Thymus (tissue), 11 donors: ENCODE results near the gene VWF. TPM values are rescaled to one million over a fixed set of nuclear protein-coding genes. Genes with fewer than 3 reads are reported as not detected.

ENCODE experiments used
- DNase-seq, 9 donors: peaks; one replicate each; pipeline ENCODE4 v3.0.0-alpha.2; 2013; ENCODE audit warnings: low spot score in 9 of 9, low read depth in 6 of 9, missing footprints in 1 of 9
- H3K27ac ChIP-seq, 2 donors: one replicate each; pipeline ENCODE4 v1.5.1; 2013; ENCODE audit warnings: control low read depth in 1 of 2, low read depth in 1 of 2, low read length in 1 of 2, mild to moderate bottlenecking in 1 of 2, moderate library complexity in 1 of 2
- H3K27me3 ChIP-seq, 2 donors: one replicate each; pipeline ENCODE4 v1.5.1; 2013; ENCODE audit warnings: low read length in 1 of 2; ENCODE audit not compliant: control insufficient read depth in 2 of 2, insufficient read depth in 1 of 2
- H3K36me3 ChIP-seq, 2 donors: one replicate each; pipeline ENCODE4 v1.5.1; 2013; ENCODE audit warnings: low read length in 1 of 2, mild to moderate bottlenecking in 1 of 2, moderate library complexity in 1 of 2; ENCODE audit not compliant: control insufficient read depth in 2 of 2, insufficient read depth in 2 of 2
- H3K4me1 ChIP-seq, 2 donors: one replicate each; pipeline ENCODE4 v1.5.1; 2013; ENCODE audit warnings: low read length in 2 of 2; ENCODE audit not compliant: control insufficient read depth in 2 of 2, insufficient read depth in 2 of 2
- H3K4me3 ChIP-seq, 2 donors: one replicate each; pipeline ENCODE4 v1.5.1; 2013; ENCODE audit warnings: low read length in 2 of 2, control low read depth in 1 of 2, mild to moderate bottlenecking in 1 of 2
- H3K9me3 ChIP-seq, 2 donors: one replicate each; pipeline ENCODE4 v1.5.1; 2013; ENCODE audit warnings: low read length in 1 of 2, mild to moderate bottlenecking in 1 of 2; ENCODE audit not compliant: control insufficient read depth in 2 of 2, insufficient read depth in 1 of 2
- WGBS: extraction: QIAGEN DNeasy Blood & Tissue Kit; methylation state at CpG from one replicate; pipeline ENCODE4 v1.1.7; 2013; 5-methylcytosine and 5-hydroxymethylcytosine counted together
- polyA plus RNA-seq: library from polyadenylated mRNA; stranded (reverse); fragments of 200-250 nt; gene quantifications from one replicate; pipeline ENCODE4 v1.2.3, GENCODE V29; 2013
- total RNA-seq: library from RNA; stranded (reverse); fragments of 120-200 nt; gene quantifications from one replicate; pipeline ENCODE4 v1.2.4, GENCODE V29; 2013
- donor health status: healthy.

The VWF gene
- total and polyA plus RNA-seq, 2 donors = 6.7 to 33.8 TPM

DNA sequence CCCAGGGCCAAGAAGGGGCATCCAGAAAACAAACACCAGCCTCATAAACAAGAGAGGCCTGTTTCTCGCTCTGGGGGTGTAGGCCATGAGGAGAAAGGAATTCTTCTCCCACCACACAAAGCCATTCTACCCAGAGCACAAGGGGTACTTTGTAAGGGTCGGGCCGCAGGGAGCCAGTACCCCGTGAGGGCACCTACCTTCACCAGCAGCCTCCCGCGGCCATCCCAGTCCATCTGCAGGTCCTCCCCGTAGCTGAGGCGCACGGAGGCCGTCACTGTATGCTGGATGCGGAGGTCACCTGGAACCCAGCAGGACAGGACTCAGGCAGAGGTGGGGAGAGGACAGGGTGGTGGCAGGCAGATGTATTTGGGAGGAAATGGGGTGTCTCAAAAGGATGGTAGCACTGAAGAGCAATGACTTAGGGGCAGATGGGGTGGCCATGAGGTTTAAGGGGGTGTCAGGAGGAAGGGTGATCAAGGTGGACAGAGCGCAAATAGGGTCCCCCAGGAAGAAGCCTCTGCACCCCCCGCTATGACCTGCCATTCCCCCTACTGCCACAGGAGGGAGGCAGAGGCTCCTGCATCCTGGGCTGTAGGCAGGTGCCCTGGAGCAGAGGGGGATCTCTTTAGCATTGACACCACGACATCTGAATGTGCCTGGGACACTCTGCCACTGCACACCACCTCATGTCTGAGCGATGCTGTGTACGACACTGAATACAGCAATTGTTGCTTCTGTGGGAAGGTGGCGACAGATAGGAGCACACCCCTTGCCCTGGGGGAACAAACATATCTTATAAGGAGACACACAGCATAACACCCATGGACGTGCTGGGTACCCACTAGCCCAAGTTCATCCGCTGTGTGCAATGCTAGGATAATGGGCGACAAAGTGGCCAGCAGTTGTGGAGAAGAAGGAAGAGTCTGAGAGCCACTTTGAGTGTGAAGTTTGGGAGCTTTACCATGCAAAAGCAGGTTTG is 61.4 kb downstream of the VWF start:
- Histone ChIP-seq H3K4me1 (no peaks in the 10 kb centered on the region), H3K4me3 (no peak overlapping the region), H3K27ac (no peak overlapping the region), H3K9me3 (no peaks in the 10 kb centered on the region), H3K27me3 (peaks cover 0 to 10% of the 10 kb centered on the region in 2 donors), H3K36me3 (no peaks in the 10 kb centered on the region)
- 71% methylated on average over 20 of the region's 20 CpGs for WGBS
- DNase-seq = peak in 4 of 9 donors; percentile 38 to 69 (median 56)

DNA sequence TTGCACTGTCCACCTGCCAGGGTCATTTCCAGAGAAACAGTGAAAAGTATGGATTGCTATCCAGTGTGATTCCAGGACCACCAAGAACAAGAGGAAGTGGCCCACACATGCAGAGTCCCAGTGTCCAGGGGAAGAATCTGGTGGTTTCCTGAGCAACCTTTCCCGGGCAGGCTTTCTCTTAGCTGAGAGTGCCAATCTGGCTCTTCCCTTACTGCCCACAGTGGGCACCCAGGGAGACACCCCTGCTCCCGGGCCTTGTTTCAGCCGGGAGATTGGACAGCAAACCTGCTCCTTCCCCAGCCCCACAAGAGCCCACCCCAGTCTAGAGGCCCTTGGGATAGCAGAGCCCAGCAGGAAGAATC is 62.1 kb downstream of the VWF start:
- WGBS = 95% methylated on average over 3 of the region's 3 CpGs
- no peak for DNase-seq
- H3K4me1 ChIP-seq = no peaks in the 10 kb centered on the region
- peaks cover 0 to 16% of the 10 kb centered on the region in 2 donors for H3K27me3 ChIP-seq
- H3K36me3 ChIP-seq = no peaks in the 10 kb centered on the region
- H3K4me3 ChIP-seq = no peak overlapping the region
- no peaks in the 10 kb centered on the region for H3K9me3 ChIP-seq
- H3K27ac ChIP-seq = no peak overlapping the region

DNA sequence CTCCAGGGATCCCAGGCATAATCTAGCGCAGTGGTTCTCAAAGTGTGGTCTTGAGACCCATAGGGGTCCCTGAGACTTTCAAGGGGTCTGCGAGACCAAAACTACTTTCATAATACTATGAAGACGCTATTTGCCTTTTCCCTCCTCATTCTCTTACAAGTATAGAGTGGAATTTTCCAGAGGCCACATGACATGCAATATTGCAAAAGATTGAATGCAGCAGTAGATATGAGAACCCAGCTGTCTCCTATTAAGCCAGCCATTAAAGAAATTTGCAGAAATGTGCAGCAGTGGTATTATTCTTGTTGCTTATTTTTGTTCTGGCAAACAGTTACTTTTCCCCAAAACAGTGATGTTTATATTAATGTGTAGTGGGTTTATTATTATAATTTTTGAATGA is 62.8 kb downstream of the VWF start:
- no peak for DNase-seq
- Histone ChIP-seq H3K27me3 (peaks cover 0 to 21% of the 10 kb centered on the region in 2 donors), H3K36me3 (no peaks in the 10 kb centered on the region), H3K9me3 (no peaks in the 10 kb centered on the region), H3K4me3 (no peak overlapping the region), H3K4me1 (peaks cover 0 to 5% of the 10 kb centered on the region in 2 donors), H3K27ac (no peak overlapping the region)
- whole genome bisulfite sequencing = 98% methylated on average over 3 of the region's 3 CpGs

DNA sequence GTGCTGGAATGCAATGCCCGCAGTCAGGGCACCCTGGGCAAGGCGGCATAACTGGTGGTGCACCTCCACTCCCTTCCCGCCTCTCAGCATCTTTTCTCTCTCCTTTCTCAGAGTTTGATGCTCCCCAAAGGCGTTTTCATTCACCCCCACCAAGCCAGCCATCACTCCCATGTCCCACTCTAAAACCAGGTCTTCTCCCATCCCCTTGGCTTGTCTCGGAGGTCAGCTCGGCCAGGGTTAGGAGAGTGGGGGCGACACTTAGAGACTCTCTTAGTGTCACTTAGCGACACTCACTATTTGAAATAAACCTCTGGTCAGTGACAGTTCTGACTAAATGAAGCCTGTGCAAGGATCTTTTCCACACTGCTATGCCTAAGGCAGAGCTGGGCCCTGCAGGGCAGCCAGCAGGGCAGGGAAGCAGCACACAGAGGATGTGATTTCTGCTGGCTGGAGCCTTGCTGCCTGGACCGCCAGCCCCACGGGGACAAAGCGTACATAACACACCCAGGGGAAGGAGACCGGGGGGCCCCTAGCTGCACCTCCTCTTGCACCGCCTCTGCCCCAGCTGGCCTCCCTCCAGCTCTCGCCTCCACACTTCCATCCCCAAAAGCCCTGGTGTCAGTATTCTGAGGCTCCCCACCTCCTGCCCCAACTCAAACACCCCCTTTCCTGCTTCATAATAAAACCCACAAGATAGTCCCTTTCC is 64.5 kb downstream of the VWF start:
- peaks cover 0 to 5% of the 10 kb centered on the region in 2 donors for H3K4me1 ChIP-seq
- H3K9me3 ChIP-seq = no peaks in the 10 kb centered on the region
- WGBS = 84% methylated on average over 14 of the region's 14 CpGs
- H3K27me3 ChIP-seq = peaks cover 0 to 25% of the 10 kb centered on the region in 2 donors
- no peak for DNase-seq
- H3K27ac ChIP-seq = no peak overlapping the region
- no peaks in the 10 kb centered on the region for H3K36me3 ChIP-seq
- no peak overlapping the region for H3K4me3 ChIP-seq

DNA sequence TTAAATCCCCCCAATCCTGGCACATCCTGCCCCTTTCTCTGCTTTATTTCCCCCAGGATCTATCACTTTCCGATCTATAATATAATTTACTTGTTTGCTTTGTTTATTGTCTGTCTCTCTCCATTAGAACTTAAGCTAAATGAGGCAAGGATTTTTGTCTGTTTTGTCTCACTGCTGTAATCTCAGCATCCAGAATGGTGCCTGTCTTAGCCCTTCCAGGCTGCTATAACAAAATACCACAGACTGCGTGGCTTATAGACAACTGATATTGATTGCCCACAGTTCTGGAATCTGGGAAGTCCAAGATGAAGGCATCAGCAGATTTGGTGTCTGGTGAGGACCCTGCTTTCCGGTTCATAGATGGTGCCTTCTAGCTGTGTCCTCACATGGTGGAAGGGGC is 65.2 kb downstream of the VWF start:
- Histone ChIP-seq H3K27ac (no peak overlapping the region), H3K4me1 (peaks cover 0 to 5% of the 10 kb centered on the region in 2 donors), H3K9me3 (no peaks in the 10 kb centered on the region), H3K36me3 (no peaks in the 10 kb centered on the region), H3K4me3 (no peak overlapping the region), H3K27me3 (peaks cover 0 to 25% of the 10 kb centered on the region in 2 donors)
- no peak for DNase-seq
- WGBS = 99% methylated on average over 3 of the region's 3 CpGs

DNA sequence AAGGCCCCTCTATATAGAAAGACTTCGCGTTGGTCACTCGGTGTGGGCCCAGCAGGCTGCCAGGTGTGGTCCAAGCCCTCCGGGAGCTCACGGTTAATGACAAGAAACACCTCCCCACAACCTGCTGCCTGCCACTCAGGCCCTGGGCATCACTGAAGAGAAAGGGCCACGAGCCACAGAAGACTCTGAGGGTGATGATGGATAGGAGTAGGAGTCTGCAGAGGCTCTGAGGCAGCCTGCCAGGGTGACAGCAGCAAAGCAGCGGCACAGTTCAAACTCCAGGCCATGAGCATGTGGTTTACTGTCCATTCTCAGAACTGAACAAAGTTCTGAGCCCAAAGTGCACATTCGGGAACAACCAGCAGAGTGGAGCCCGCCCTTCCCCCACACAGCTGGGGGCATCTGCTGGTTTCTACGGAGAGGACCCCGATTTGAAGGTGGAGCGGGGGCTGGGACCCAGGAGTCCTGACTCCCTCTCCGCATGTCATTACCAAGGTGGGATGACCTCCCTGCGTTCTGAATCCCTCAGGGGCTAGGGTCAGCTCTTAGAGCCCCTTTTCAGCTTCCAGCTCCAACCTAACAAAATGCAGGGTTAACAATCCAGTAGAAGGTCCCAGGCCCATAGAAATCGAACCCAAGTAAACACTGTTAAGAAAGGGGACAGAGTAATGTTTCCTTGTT is 65.8 kb downstream of the VWF start:
- H3K36me3 ChIP-seq = no peaks in the 10 kb centered on the region
- no peaks in the 10 kb centered on the region for H3K9me3 ChIP-seq
- 96% methylated on average over 15 of the region's 15 CpGs for WGBS
- H3K27ac ChIP-seq = no peak overlapping the region
- DNase-seq = no peak
- H3K27me3 ChIP-seq = peaks cover 0 to 25% of the 10 kb centered on the region in 2 donors
- no peak overlapping the region for H3K4me3 ChIP-seq
- peaks cover 0 to 5% of the 10 kb centered on the region in 2 donors for H3K4me1 ChIP-seq

DNA sequence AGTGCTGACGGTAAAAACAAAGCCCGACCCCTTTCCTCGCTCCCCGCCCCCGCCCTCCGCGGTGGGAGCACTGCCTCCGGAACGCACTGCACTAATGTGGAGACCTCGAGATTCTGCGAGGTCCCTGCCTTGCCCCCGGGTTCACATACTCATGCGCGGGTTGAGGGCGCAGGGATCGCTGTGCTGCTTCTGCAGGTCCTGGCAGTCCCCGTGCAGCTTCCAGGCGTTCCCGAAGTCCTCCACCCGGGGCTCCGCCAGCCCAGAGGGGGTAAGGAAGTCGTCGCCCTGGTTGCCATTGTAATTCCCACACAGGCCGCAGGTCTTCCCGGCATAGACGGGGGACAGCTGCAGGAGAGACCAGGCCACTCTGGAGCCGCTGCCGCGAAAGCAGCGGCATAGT is 66.8 kb downstream of the VWF start:
- Histone ChIP-seq H3K27me3 (peaks cover 0 to 22% of the 10 kb centered on the region in 2 donors), H3K4me1 (peaks cover 0 to 5% of the 10 kb centered on the region in 2 donors), H3K9me3 (no peaks in the 10 kb centered on the region), H3K4me3 (no peak overlapping the region), H3K36me3 (no peaks in the 10 kb centered on the region), H3K27ac (no peak overlapping the region)
- DNase-seq = no peak
- 93% methylated on average over 30 of the region's 30 CpGs for WGBS

DNA sequence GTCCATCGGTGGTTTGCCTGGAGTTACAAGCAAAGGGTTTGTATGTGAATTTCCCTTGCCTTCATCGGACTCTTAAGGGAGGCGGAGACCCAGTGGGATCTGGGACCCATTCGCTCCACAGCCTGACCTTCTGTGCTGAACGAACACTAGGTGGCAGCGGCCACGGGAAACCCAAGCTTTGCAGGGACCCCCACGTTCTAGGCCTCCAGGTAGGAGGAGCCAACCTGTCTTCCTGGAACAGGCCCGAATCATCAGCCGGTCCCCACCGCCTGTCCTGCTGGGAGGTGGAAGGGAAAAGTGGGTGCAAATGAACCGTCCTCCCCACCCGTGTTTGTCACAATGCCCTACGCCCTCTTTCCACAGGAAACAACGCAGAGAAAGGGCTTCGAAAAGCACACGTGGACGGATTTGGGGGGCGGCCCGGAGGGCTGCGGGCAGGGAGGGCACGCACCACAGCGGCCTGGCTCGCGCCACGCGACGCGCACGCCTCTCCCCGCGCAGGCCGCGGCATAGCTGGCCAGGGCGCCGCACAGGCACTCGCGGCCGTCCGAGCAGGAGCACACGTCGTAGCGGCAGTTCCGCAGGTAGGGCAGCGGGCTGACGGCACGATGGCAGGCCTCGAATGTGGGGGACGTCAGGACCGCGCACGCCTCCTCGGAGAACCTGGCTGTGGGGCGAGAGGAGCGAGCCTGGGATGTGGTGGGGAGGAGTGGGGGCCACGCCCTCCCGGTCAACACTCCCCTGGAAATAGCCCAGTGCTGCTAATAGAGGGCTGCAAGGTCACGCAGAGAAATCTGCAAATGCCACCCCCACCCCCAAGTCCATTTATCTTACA is 67.8 kb downstream of the VWF start:
- no peak overlapping the region for H3K27ac ChIP-seq
- H3K9me3 ChIP-seq = no peaks in the 10 kb centered on the region
- 37% methylated on average over 58 of the region's 58 CpGs for WGBS
- peaks cover 0 to 20% of the 10 kb centered on the region in 2 donors for H3K27me3 ChIP-seq
- peak in 6 of 9 donors; percentile 34 to 80 (median 52) for DNase-seq
- peak overlapping the region; percentile 38 to 53 for H3K4me3 ChIP-seq
- no peaks in the 10 kb centered on the region for H3K36me3 ChIP-seq
- peaks cover 0 to 5% of the 10 kb centered on the region in 2 donors for H3K4me1 ChIP-seq
